ENCODE results near the gene NSMF. TPM values are rescaled to one million over a fixed set of nuclear protein-coding genes. Genes with fewer than 3 reads are reported as not detected.

The NSMF gene
- total and polyA plus RNA-seq, 2 experiments from 2014 or later: 20.3 to 103 TPM

DNA sequence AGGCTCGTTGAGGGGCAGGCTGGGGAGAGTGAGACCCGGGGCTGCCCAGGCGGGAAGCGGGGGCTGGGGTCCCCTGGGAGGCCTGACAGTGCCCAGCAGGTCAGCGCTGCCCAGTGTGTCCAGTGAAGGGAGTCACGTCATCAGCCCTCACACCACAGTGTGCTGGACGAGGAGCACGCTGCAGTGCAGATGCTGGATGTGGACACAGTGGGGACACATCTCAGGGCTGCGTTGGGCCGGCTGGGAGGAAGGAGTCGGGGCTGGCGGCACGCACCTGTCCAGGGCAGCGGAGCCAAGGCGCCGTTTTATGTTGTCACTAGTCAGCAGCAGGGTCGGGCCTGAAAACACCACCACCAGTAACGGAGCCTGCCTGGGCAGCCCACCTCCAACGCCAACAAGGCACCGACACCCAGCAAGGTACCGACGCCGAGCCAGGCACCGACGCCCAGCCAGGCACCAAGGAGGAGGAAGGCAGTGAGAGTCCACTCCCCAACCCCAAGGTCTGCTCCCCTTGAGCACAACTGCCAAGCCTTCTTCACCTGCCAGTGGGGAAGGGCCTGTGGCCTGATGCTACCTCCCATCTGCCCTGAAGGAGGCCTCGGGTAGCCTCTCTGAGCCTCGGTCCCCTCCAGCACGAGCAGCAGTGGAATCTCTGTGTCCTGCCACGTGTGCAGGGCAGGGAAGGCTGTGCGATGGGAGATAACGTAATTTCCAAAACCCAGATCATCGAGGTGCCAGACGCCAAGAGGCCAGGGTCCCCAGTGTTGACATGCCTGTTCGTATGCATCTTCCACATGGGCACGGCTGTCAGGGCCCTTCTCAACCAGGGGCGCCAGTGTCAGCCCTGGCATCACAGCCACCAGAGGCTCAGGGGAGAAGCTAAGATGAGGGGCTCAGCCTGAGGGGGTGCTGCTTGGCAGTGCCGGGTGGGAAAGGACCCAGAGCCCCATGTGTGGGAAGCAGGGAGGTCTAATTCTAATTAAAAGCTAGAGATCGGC lies 21.9 kb upstream of the NSMF start:
- H3K4me3 ChIP-seq: no peak overlapping the region

More for the DNA sequence above, 21.9 kb upstream of the NSMF start:
- no peaks in the 10 kb centered on the region; the same call in 2 of the 3 replicates for H3K9me3 Mint-ChIP-seq
- H3K36me3 Mint-ChIP-seq (ENCODE audit: low read depth): no peaks in the 10 kb centered on the region
- no peaks in the 10 kb centered on the region for H3K36me3 ChIP-seq (ENCODE audit: insufficient read depth)
- no peaks in the 10 kb centered on the region for H3F3A ChIP-seq (replicated peaks; ENCODE audit: low read depth)
- no peaks in the 10 kb centered on the region for H3K27me3 ChIP-seq (ENCODE audit: insufficient read depth)
- peaks cover 2% of the 10 kb centered on the region for H3K27me3 Mint-ChIP-seq (ENCODE audit: insufficient read depth, low read depth, poor library complexity)
- H4K20me1 ChIP-seq (replicated peaks; ENCODE audit: insufficient read depth): no peaks in the 10 kb centered on the region
- TF ChIP-seq EZH2phosphoT487 (IDR thresholded peaks at IDR 0.05; ENCODE audit: unreplicated experiment) (no peak), ZNF114 (CRISPR knock-in tag; IDR thresholded peaks at IDR 0.05) (no peak), EZH2 (IDR thresholded peaks at IDR 0.05; ENCODE audit: low read depth, unreplicated experiment) (no peak), REST (IDR thresholded peaks at IDR 0.05; ENCODE audit: unreplicated experiment) (no peak), ZNF331 (CRISPR knock-in tag; IDR thresholded peaks at IDR 0.05; ENCODE audit: low read depth) (no peak), STAT1 (IDR thresholded peaks at IDR 0.05; ENCODE audit: unreplicated experiment) (no peak), POLR2AphosphoS5 (IDR thresholded peaks at IDR 0.05; ENCODE audit: low read depth) (no peak), ZNF462 (CRISPR knock-in tag; IDR thresholded peaks at IDR 0.05) (no peak), CREB1 (CRISPR knock-in tag; IDR thresholded peaks at IDR 0.05; ENCODE audit: low read depth) (no peak), JUNB (IDR thresholded peaks at IDR 0.05; ENCODE audit: unreplicated experiment) (no peak), NANOG (IDR thresholded peaks at IDR 0.05; ENCODE audit: borderline replicate concordance) (no peak), CTCF (conservative IDR thresholded peaks at IDR 0.05; ENCODE audit: low read depth in 2 of 2) (no peak)
- TF ChIP-seq, protein P1, sequence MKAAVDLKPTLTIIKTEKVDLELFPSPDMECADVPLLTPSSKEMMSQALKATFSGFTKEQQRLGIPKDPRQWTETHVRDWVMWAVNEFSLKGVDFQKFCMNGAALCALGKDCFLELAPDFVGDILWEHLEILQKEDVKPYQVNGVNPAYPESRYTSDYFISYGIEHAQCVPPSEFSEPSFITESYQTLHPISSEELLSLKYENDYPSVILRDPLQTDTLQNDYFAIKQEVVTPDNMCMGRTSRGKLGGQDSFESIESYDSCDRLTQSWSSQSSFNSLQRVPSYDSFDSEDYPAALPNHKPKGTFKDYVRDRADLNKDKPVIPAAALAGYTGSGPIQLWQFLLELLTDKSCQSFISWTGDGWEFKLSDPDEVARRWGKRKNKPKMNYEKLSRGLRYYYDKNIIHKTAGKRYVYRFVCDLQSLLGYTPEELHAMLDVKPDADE (IDR thresholded peaks at IDR 0.05): no peak
- ATAC-seq: no peak
- DNase-seq (ENCODE audit: low spot score): no peak
- H3K4me2 ChIP-seq: no peak overlapping the region
- no peaks in the 10 kb centered on the region for H3K4me1 ChIP-seq (ENCODE audit: insufficient read depth)
- no peak overlapping the region for H3K27ac Mint-ChIP-seq
- no peaks in the 10 kb centered on the region for H3K79me2 ChIP-seq (replicated peaks; ENCODE audit: insufficient read depth)
- H3K27ac ChIP-seq (ENCODE audit: low read depth): no peak overlapping the region
- H3K4me3 Mint-ChIP-seq: no peak overlapping the region
- no peak overlapping the region for H2AFZ ChIP-seq
- peaks cover 5% of the 10 kb centered on the region; the same call in 2 of the 3 replicates for H3K4me1 Mint-ChIP-seq
- no peaks in the 10 kb centered on the region for H3K9me2 ChIP-seq (ENCODE audit: insufficient read depth)
